ENCODE results near the gene WDR31.

The WDR31 gene

DNA sequence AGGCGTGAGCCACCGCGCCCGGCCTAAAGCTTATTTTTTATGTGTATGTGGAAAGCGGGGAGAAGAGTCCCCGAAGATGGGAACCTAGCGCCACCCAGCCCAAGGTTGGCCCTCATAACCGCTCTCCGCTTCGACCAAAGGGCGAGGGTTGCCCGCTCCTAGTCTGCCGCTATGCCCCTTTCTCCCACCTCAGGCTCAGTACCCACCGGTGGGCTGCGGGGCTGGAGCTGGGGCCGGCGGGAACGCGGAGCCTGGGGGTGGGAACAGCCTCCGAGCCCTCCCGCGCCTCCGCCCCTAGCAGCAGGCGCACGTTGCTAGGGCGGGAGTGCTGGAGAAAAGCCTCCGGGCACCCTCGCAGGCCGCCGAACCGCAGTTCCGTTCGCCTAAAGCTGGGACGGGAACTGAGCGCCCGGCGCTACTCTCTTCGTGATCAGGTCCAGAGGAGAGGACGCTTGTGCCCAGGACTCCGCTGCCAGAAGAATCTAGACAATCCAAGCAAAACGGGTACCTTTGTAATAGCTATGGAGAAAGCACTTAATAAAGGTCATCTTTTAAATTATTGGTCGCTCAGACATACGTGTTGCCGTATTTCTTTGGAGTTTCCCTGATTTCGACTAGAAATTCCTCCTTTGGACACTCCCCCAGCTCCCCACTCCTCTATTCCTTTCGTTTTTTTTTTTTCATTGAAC lies at the start of gene WDR31 (continued):
- TF ChIP-seq WT1 (tag by site-specific recombination; IDR thresholded peaks at IDR 0.05), result 0 out of 2 replicates have a peak, but pooled peaks have one; percentile 40
- no peak for TF ChIP-seq ZNF792 (tag by site-specific recombination; IDR thresholded peaks at IDR 0.05)
- TF ChIP-seq, protein P1, sequence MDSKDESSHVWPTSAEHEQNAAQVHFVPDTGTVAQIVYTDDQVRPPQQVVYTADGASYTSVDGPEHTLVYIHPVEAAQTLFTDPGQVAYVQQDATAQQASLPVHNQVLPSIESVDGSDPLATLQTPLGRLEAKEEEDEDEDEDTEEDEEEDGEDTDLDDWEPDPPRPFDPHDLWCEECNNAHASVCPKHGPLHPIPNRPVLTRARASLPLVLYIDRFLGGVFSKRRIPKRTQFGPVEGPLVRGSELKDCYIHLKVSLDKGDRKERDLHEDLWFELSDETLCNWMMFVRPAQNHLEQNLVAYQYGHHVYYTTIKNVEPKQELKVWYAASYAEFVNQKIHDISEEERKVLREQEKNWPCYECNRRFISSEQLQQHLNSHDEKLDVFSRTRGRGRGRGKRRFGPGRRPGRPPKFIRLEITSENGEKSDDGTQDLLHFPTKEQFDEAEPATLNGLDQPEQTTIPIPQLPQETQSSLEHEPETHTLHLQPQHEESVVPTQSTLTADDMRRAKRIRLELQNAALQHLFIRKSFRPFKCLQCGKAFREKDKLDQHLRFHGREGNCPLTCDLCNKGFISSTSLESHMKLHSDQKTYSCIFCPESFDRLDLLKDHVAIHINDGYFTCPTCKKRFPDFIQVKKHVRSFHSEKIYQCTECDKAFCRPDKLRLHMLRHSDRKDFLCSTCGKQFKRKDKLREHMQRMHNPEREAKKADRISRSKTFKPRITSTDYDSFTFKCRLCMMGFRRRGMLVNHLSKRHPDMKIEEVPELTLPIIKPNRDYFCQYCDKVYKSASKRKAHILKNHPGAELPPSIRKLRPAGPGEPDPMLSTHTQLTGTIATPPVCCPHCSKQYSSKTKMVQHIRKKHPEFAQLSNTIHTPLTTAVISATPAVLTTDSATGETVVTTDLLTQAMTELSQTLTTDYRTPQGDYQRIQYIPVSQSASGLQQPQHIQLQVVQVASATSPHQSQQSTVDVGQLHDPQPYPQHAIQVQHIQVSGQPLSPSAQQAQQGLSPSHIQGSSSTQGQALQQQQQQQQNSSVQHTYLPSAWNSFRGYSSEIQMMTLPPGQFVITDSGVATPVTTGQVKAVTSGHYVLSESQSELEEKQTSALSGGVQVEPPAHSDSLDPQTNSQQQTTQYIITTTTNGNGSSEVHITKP (tag by site-specific recombination; IDR thresholded peaks at IDR 0.05), result peak; percentile 68
- 0 out of 2 replicates have a peak, but pooled peaks have one; percentile 37 for TF ChIP-seq REPIN1 (tag by site-specific recombination; IDR thresholded peaks at IDR 0.05; ENCODE audit: low read depth)
- TF ChIP-seq YY1 (tag by site-specific recombination; IDR thresholded peaks at IDR 0.05), result peak; percentile 59; the same call in 1 of the 2 replicates
- TF ChIP-seq ZBTB26 (tag by site-specific recombination; optimal IDR thresholded peaks at IDR 0.05), result peak; percentile 85
- TF ChIP-seq GLIS2 (tag by site-specific recombination; IDR thresholded peaks at IDR 0.05), result peak; percentile 88
- no peak for TF ChIP-seq ZNF221 (tag by site-specific recombination; IDR thresholded peaks at IDR 0.05; ENCODE audit: borderline replicate concordance)
- TF ChIP-seq KLF9 (tag by site-specific recombination; IDR thresholded peaks at IDR 0.05; ENCODE audit: low read depth), result peak; percentile 67
- TF ChIP-seq ZNF394 (tag by site-specific recombination; IDR thresholded peaks at IDR 0.05; ENCODE audit: borderline replicate concordance), result peak; percentile 91
- peak; percentile 77 for TF ChIP-seq ZNF76 (tag by site-specific recombination; IDR thresholded peaks at IDR 0.05; ENCODE audit: borderline replicate concordance, low read depth)
- TF ChIP-seq ZNF18 (tag by site-specific recombination; IDR thresholded peaks at IDR 0.05), result peak; percentile 87
- no peak for TF ChIP-seq FEZF1 (tag by site-specific recombination; IDR thresholded peaks at IDR 0.05)
- TF ChIP-seq IKZF3 (tag by site-specific recombination; IDR thresholded peaks at IDR 0.05), result peak; percentile 81
- no peak for TF ChIP-seq ZNF416 (tag by site-specific recombination; IDR thresholded peaks at IDR 0.05)
- no peak for TF ChIP-seq ZNF658 (tag by site-specific recombination; IDR thresholded peaks at IDR 0.05)
- peak; percentile 83; the same call in 1 of the 2 replicates for TF ChIP-seq ZNF2 (tag by site-specific recombination; IDR thresholded peaks at IDR 0.05)
- TF ChIP-seq ZNF341 (tag by site-specific recombination; IDR thresholded peaks at IDR 0.05; ENCODE audit: low read depth), result peak; percentile 99
- peak; percentile 60 for TF ChIP-seq ZNF335 (tag by site-specific recombination; conservative IDR thresholded peaks at IDR 0.05)

DNA sequence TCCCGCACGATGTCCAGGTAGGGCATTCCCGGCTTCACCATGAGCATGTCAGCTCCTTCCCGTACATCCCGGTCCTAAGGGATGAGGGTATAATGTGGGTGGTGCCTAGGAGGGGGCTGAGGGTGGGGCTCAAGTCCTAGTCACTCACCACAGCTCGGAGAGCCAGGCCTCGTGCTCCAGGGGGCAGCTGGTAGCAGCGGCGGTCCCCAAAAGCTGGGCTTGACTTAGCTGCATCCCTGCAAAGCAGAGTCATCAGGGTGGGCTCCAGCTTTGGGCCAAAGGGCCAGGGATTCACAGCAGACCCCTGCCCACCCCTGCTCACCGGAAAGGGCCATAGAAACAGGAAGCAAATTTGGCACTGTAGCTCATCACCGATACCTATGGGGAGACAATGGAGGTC lies 49.4 kb upstream of the WDR31 start:
- Histone ChIP-seq H3K36me3 (ENCODE audit: control insufficient read depth in 2 of 2, insufficient read depth in 1 of 2, low read length in 2 of 2) (peaks cover 0 to 71% of the 10 kb centered on the region in 2 experiments; a peak in 1 of 3 replicates), H3K4me3 (ENCODE audit: low read depth, low read length) (no peak overlapping the region), H3K27ac (ENCODE audit: extremely low read depth, low read depth, low read length) (no peak overlapping the region), H3K4me1 (ENCODE audit: control insufficient read depth, insufficient read depth, low read length) (no peaks in the 10 kb centered on the region), H3K9me3 (ENCODE audit: control insufficient read depth, insufficient read depth, low read depth, low read length) (no peaks in the 10 kb centered on the region)
- POLR2A ChIA-PET, result interaction anchor here (0.7 to 1.5 kb wide), 2 partner anchors 9 to 13 kb away, joined by 3 to 7 read pairs; partner anchors contain the start of gene HDHD3
- CTCF ChIA-PET, result no interaction called here
- TF ChIP-seq HOXC10 (CRISPR knock-in tag; IDR thresholded peaks at IDR 0.05) (no peak), ZNF558 (tag by site-specific recombination; IDR thresholded peaks at IDR 0.05) (no peak), WT1 (tag by site-specific recombination; IDR thresholded peaks at IDR 0.05) (no peak), SP7 (tag by site-specific recombination; IDR thresholded peaks at IDR 0.05) (no peak), ZBTB20 (tag by site-specific recombination; IDR thresholded peaks at IDR 0.05) (no peak), ZNF112 (tag by site-specific recombination; IDR thresholded peaks at IDR 0.05) (no peak), ZEB2 (tag by site-specific recombination; IDR thresholded peaks at IDR 0.05) (no peak), ZNF585B (tag by site-specific recombination; IDR thresholded peaks at IDR 0.05) (no peak), KLF7 (tag by site-specific recombination; IDR thresholded peaks at IDR 0.05; ENCODE audit: borderline replicate concordance) (no peak), ZNF792 (tag by site-specific recombination; IDR thresholded peaks at IDR 0.05) (no peak)
- TF ChIP-seq, protein P2, sequence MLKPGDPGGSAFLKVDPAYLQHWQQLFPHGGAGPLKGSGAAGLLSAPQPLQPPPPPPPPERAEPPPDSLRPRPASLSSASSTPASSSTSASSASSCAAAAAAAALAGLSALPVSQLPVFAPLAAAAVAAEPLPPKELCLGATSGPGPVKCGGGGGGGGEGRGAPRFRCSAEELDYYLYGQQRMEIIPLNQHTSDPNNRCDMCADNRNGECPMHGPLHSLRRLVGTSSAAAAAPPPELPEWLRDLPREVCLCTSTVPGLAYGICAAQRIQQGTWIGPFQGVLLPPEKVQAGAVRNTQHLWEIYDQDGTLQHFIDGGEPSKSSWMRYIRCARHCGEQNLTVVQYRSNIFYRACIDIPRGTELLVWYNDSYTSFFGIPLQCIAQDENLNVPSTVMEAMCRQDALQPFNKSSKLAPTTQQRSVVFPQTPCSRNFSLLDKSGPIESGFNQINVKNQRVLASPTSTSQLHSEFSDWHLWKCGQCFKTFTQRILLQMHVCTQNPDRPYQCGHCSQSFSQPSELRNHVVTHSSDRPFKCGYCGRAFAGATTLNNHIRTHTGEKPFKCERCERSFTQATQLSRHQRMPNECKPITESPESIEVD (tag by site-specific recombination; IDR thresholded peaks at IDR 0.05), result no peak

All from HEK293 (cell line).